Mesodermal cell (in vitro differentiated cells): ENCODE results near the gene HSD11B2.

Experiments used
- H3K27ac ChIP-seq: 2 replicates; pipeline ENCODE4 v1.7.0; 2013; ENCODE audit warnings: mild to moderate bottlenecking, low read depth, low read length, moderate library complexity; ENCODE audit not compliant: severe bottlenecking
- H3K36me3 ChIP-seq: 2 replicates; pipeline ENCODE4 v1.7.1; 2013; ENCODE audit warnings: mild to moderate bottlenecking, low read length, moderate library complexity; ENCODE audit not compliant: control insufficient read depth, insufficient read depth
- H3K4me1 ChIP-seq: one replicate; pipeline ENCODE4 v1.7.1; 2013; ENCODE audit warnings: mild to moderate bottlenecking, low read length; ENCODE audit not compliant: insufficient read depth, control insufficient read depth, poor library complexity, severe bottlenecking
- H3K4me3 ChIP-seq: 2 replicates; pipeline ENCODE4 v1.7.0; 2013; ENCODE audit warnings: low read length, control low read depth, mild to moderate bottlenecking; ENCODE audit not compliant: insufficient read depth, poor library complexity, severe bottlenecking; ENCODE audit errors: extremely low read depth
- H3K9me3 ChIP-seq: 2 replicates; pipeline ENCODE4 v1.7.1; 2013; ENCODE audit warnings: mild to moderate bottlenecking, low read length, moderate library complexity; ENCODE audit not compliant: control insufficient read depth
- WGBS, 2 experiments: methylation state at CpG; one replicate each; pipeline ENCODE4 v1.1.5; 2013; ENCODE audit warnings: missing lambda C conversion rate in 2 of 2; ENCODE audit not compliant: insufficient coverage in 2 of 2; 5-methylcytosine and 5-hydroxymethylcytosine counted together

The HSD11B2 gene

DNA sequence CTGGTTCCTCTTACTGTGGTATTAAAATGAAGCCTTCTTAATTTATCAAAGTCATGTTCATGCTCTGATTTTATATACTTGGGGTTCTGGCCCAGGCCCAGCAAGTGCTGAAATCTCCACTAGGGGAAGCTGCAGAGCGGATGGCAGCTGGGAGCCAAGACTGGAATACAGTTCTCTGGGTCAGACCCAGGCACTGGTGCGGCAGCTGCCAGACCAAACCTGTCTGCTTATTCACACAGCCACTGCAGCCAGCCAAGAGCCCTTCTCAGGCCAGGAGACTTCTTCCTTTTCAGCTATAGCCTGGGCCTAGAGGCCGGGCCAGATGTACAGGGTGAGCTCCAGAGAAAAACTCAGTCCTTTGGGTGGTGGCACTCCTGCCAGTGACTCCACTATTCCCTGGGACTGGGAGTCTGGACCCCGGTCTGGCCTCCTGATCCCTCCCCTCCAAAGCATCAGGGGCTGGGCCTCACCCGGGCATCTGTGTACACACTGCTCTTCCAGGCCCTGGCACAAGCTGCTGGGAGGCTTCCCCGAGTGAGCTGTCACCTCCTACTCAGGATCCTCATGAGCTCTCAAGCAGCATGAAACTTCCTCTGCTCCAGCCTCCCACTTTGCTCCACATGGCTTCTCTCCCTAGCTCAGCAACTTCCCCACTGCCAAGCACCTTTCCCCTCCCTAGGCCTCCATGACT lies 25.6 kb downstream of the HSD11B2 start:
- 90 to 94% methylated on average over 5 to 6 of the region's 6 CpGs for WGBS, 2 experiments
- Histone ChIP-seq H3K4me1 (peaks cover 6% of the 10 kb centered on the region), H3K36me3 (peaks cover 34% of the 10 kb centered on the region), H3K27ac (no peak overlapping the region), H3K4me3 (no peak overlapping the region), H3K9me3 (no peaks in the 10 kb centered on the region)

DNA sequence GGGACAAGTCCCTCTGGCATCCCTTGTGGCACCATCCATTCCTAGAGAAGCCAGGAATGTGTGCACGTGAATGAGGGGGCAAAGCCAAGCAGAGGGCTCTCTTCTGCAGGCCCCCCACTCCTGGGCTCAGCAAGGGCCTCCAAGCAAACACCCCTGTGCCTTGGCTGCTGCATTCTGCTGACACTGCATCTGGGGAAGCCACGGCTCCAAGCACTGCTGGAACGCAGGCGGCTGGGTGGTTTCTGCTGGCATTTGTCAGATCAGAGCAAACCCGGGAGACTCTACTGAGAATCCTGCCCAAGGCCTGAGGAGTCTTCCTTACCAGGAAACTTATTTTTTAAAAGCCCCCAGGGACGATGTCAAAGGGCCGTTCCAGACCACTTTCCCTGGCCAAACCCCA lies 26.7 kb downstream of the HSD11B2 start:
- H3K36me3 ChIP-seq: peaks cover 32% of the 10 kb centered on the region
- H3K9me3 ChIP-seq: no peaks in the 10 kb centered on the region
- H3K4me3 ChIP-seq: no peak overlapping the region
- WGBS, 2 experiments: 85 to 91% methylated on average over 6 of the region's 7 CpGs
- no peak overlapping the region for H3K27ac ChIP-seq
- peaks cover 6% of the 10 kb centered on the region for H3K4me1 ChIP-seq

DNA sequence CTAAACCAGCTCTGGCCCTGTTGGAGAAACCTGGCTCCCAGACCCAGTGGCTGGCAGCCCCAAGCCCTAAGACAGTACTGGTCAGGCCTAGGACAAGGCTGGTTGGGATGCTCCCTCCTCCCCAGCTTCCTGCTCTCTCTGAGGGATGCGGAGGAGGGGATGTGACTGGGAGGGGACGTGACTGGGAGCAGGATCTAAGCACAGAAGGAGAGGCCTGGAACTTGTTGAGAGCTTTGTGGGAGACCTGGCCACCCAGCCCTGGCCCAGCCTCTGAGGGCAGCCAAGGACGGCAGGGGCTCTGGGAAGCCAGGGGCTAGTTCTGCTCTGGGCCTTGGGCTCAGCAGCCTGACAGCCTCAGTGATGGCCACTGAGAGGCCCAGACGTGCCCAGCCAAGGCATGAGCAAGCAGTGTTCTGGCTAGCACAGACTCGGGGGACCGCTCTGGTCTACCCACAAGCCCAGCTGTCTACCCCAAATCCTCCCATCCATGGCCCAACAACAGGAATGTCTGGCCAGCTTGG lies 27.3 kb downstream of the HSD11B2 start:
- Histone ChIP-seq H3K27ac (no peak overlapping the region), H3K9me3 (no peaks in the 10 kb centered on the region), H3K36me3 (peaks cover 30% of the 10 kb centered on the region), H3K4me1 (peaks cover 6% of the 10 kb centered on the region), H3K4me3 (no peak overlapping the region)
- WGBS, 2 experiments: 79 to 89% methylated on average over 3 to 5 of the region's 6 CpGs

- Histone ChIP-seq H3K9me3 (no peaks in the 10 kb centered on the region), H3K27ac (no peak overlapping the region), H3K4me3 (no peak overlapping the region), H3K36me3 (peaks cover 26% of the 10 kb centered on the region), H3K4me1 (peaks cover 6% of the 10 kb centered on the region)
- 83 to 88% methylated on average over 6 to 7 of the region's 7 CpGs for WGBS, 2 experiments
Measured at GRCh38 chr16:67459066-67459860, 28.3 kb downstream of the HSD11B2 start.

DNA sequence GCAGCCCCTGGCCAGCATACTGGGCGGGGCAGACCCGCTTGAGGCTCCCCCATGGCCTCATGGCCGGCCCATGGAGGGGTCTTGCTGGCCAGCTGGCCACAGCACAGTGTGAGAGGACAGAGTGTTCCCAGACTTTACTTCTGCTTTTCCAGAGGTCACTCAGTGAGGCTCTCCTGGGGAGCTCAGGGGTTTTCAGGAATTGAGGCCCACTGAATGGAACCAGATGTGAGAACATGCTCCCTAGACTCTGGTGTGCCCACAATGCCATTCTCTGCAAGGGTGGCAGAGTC lies 28.9 kb downstream of the HSD11B2 start:
- H3K4me1 ChIP-seq: peaks cover 6% of the 10 kb centered on the region
- H3K9me3 ChIP-seq: no peaks in the 10 kb centered on the region
- WGBS, 2 experiments: 89 to 100% methylated on average over 3 of the region's 3 CpGs
- H3K27ac ChIP-seq: no peak overlapping the region
- no peak overlapping the region for H3K4me3 ChIP-seq
- peaks cover 26% of the 10 kb centered on the region for H3K36me3 ChIP-seq

GRCh38 chr16:67460168-67460567 lies 29.2 kb downstream of the HSD11B2 start:
- no peaks in the 10 kb centered on the region for H3K9me3 ChIP-seq
- H3K36me3 ChIP-seq: peaks cover 26% of the 10 kb centered on the region
- H3K4me1 ChIP-seq: peaks cover 6% of the 10 kb centered on the region
- H3K4me3 ChIP-seq: no peak overlapping the region
- WGBS, 2 experiments: 91 to 100% methylated on average over 4 to 5 of the region's 5 CpGs
- H3K27ac ChIP-seq: no peak overlapping the region

DNA sequence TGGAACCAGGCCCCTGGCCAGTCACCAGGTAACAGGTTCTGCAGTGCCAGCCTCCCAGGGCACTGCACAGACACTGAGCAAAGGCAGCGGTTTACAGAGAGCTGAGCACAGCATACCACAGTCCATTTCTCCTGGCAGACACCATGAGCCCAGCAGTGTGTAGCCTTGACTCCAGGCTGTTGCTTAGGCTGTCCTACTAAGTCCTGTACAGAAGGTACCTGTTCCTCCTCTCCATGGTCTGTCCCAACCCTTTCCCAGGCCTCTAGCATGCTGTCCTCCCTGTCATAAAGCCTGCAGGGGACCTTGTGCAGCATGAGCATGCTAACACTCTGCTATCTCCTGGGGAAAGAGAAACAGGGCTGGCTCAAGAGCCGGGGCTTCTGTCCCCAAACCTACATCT lies 30.0 kb downstream of the HSD11B2 start:
- H3K4me3 ChIP-seq: no peak overlapping the region
- H3K36me3 ChIP-seq: peaks cover 26% of the 10 kb centered on the region
- 100% methylated on average over 1 of the region's 2 CpGs for WGBS, 2 experiments
- no peak overlapping the region for H3K27ac ChIP-seq
- no peaks in the 10 kb centered on the region for H3K9me3 ChIP-seq
- peaks cover 11% of the 10 kb centered on the region for H3K4me1 ChIP-seq

GRCh38 chr16:67461600-67462278 lies 30.8 kb downstream of the HSD11B2 start:
- H3K36me3 ChIP-seq: peaks cover 22% of the 10 kb centered on the region
- WGBS, 2 experiments: 88 to 99% methylated on average over 6 to 7 of the region's 8 CpGs
- H3K9me3 ChIP-seq: no peaks in the 10 kb centered on the region
- H3K27ac ChIP-seq: no peak overlapping the region
- H3K4me1 ChIP-seq: peaks cover 11% of the 10 kb centered on the region
- H3K4me3 ChIP-seq: no peak overlapping the region

- no peak overlapping the region for H3K4me3 ChIP-seq
- no peak overlapping the region for H3K27ac ChIP-seq
- H3K9me3 ChIP-seq: no peaks in the 10 kb centered on the region
- peaks cover 22% of the 10 kb centered on the region for H3K36me3 ChIP-seq
- peaks cover 11% of the 10 kb centered on the region for H3K4me1 ChIP-seq
- WGBS, 2 experiments: 78 to 88% methylated on average over 2 to 4 of the region's 5 CpGs
Measured at GRCh38 chr16:67462279-67462655, 31.3 kb downstream of the HSD11B2 start.

- 88 to 95% methylated on average over 5 of the region's 5 CpGs for WGBS, 2 experiments
- H3K4me1 ChIP-seq: peaks cover 11% of the 10 kb centered on the region
- H3K4me3 ChIP-seq: no peak overlapping the region
- H3K36me3 ChIP-seq: peaks cover 22% of the 10 kb centered on the region
- no peaks in the 10 kb centered on the region for H3K9me3 ChIP-seq
- no peak overlapping the region for H3K27ac ChIP-seq
Measured at GRCh38 chr16:67463059-67463458, 32.1 kb downstream of the HSD11B2 start.
